H1 (cell line): ENCODE data around the gene DERL3.

Experiments
- CBX8 ChIP-seq: fragments of 300-800, 300-1000 bp; sonication (generic); IDR thresholded peaks from 2 replicates; pipeline ENCODE4 v1.7.1; 2016; ENCODE audit warnings: low read depth, low read length, borderline replicate concordance
- CTCF ChIP-seq, 3 experiments: IDR thresholded peaks; 1 replicate in 2 of 3; 2 replicates in 1 of 3; pipeline versions ENCODE4 v1.5.1 to v1.6.1; 2011; ENCODE audit warnings: low read length in 3 of 3, mild to moderate bottlenecking in 3 of 3, inconsistent platforms in 2 of 3, low read depth in 1 of 3, moderate library complexity in 1 of 3; ENCODE audit not compliant: insufficient read depth in 1 of 3; ENCODE audit errors: control extremely low read depth in 1 of 3
- EP300 ChIP-seq, 2 experiments: IDR thresholded peaks; 1 replicate in 1 of 2; 2 replicates in 1 of 2; pipeline ENCODE4 v1.6.1; 2011 to 2012; ENCODE audit warnings: low read depth in 2 of 2, low read length in 2 of 2, mild to moderate bottlenecking in 2 of 2, borderline replicate concordance in 1 of 2, inconsistent platforms in 1 of 2, moderate library complexity in 1 of 2
- GABPA ChIP-seq: IDR thresholded peaks from 2 replicates; pipeline ENCODE4 v1.6.1; 2011; ENCODE audit warnings: mild to moderate bottlenecking, low read length, moderate library complexity, borderline replicate concordance; ENCODE audit not compliant: insufficient read depth
- JUND ChIP-seq: IDR thresholded peaks from 2 replicates; pipeline ENCODE4 v1.6.1; 2011; ENCODE audit warnings: mild to moderate bottlenecking, improper control_type of control experiment, low read length
- MAX ChIP-seq: IDR thresholded peaks from 2 replicates; pipeline ENCODE4 v1.6.1; 2012; ENCODE audit warnings: inconsistent platforms
- POLR2A ChIP-seq, 2 experiments: IDR thresholded peaks; 1 replicate in 1 of 2; 2 replicates in 1 of 2; pipeline ENCODE4 v1.6.1; 2011; ENCODE audit warnings: low read depth in 2 of 2, low read length in 2 of 2, mild to moderate bottlenecking in 2 of 2; ENCODE audit errors: control extremely low read depth in 1 of 2
- POLR2AphosphoS5 ChIP-seq: IDR thresholded peaks from 2 replicates; pipeline ENCODE4 v1.6.1; 2011; ENCODE audit warnings: low read depth, low read length
- RAD21 ChIP-seq, 2 experiments: IDR thresholded peaks in 1 of 2; conservative IDR thresholded peaks in 1 of 2; 2 replicates each; pipeline ENCODE4 v1.6.1; 2011; ENCODE audit warnings: low read depth in 2 of 2, low read length in 2 of 2, improper control_type of control experiment in 1 of 2, inconsistent platforms in 1 of 2, mild to moderate bottlenecking in 1 of 2, moderate library complexity in 1 of 2
- USF2 ChIP-seq: IDR thresholded peaks from 2 replicates; pipeline ENCODE4 v1.6.1; 2011; ENCODE audit warnings: low read length, improper control_type of control experiment
- YY1 ChIP-seq: IDR thresholded peaks from 2 replicates; pipeline ENCODE4 v1.6.1; 2011; ENCODE audit warnings: low read depth, mild to moderate bottlenecking, low read length
- ZNF274 ChIP-seq: IDR thresholded peaks from 2 replicates; pipeline ENCODE4 v1.7.0; 2012; ENCODE audit warnings: low read length, borderline replicate concordance; ENCODE audit errors: extremely low read depth

- TF ChIP-seq POLR2AphosphoS5 (no peak), CTCF (IDR thresholded peaks at IDR 0.05; ENCODE audit: control extremely low read depth in 1 of 3, insufficient read depth in 1 of 3, low read depth in 1 of 3, low read length in 3 of 3) (no peak), ZNF274 (no peak), CBX8 (no peak), POLR2A (IDR thresholded peaks at IDR 0.05; ENCODE audit: control extremely low read depth in 1 of 2, low read depth in 2 of 2, low read length in 2 of 2) (no peak), MAX (no peak), USF2 (no peak), JUND (no peak), GABPA (no peak), RAD21 (IDR thresholded peaks at IDR 0.05 in 1 of 2, conservative IDR thresholded peaks at IDR 0.05 in 1 of 2; ENCODE audit: low read depth in 2 of 2, low read length in 2 of 2) (no peak), EP300 (IDR thresholded peaks at IDR 0.05; ENCODE audit: borderline replicate concordance in 1 of 2, low read depth in 2 of 2, low read length in 2 of 2) (no peak), YY1 (no peak)
Observed at GRCh38 chr22:23831781-23832180, 7.0 kb downstream of the DERL3 start.
